ENCODE results near the gene REL.

Gene REL

DNA sequence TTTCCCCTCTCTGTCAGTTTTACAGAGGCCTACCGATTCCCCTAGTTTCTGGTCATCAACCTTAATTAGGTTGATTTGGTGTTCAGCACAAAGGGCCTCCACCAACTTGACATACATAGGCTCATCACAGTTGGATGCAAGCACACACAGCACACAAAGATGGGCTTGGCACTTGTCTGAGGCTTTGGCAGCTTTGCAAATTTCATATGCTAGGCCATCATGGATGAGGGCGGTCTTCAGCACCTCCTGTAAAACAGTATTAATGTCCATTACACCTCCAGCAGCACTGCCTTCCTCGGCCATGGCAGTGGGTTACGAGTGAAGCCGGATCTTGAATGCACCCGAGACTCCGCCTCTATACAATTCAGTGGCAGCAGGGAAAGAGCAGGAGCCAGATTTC, 56.9 kb downstream of the REL start:
- TF ChIP-seq, protein P1, sequence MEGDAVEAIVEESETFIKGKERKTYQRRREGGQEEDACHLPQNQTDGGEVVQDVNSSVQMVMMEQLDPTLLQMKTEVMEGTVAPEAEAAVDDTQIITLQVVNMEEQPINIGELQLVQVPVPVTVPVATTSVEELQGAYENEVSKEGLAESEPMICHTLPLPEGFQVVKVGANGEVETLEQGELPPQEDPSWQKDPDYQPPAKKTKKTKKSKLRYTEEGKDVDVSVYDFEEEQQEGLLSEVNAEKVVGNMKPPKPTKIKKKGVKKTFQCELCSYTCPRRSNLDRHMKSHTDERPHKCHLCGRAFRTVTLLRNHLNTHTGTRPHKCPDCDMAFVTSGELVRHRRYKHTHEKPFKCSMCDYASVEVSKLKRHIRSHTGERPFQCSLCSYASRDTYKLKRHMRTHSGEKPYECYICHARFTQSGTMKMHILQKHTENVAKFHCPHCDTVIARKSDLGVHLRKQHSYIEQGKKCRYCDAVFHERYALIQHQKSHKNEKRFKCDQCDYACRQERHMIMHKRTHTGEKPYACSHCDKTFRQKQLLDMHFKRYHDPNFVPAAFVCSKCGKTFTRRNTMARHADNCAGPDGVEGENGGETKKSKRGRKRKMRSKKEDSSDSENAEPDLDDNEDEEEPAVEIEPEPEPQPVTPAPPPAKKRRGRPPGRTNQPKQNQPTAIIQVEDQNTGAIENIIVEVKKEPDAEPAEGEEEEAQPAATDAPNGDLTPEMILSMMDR (conservative IDR thresholded peaks at IDR 0.05; ENCODE audit: low read depth, low read length): no peak
- no peak overlapping the region for H3K4me3 ChIP-seq (ENCODE audit: low read length)
- no peak for DNase-seq (ENCODE audit: low read depth)

DNA sequence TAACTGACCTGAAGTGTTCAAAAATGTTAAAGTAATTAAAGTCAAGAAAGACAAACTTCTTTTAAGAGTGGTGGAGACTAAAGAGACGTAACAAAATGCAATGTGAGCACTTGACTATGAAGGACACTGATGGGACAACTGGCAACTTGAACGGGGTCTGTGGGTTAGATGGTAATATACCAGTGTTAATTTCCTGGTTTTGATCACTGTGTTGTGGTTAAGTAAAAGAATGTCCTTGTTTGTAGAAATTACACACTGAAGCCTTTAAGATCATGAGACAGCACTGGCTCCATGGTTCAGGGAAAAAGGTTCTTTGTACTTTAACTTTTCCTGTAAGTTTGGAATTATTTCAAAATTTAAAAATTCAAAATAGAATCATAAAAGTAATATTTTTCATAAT, 58.2 kb downstream of the REL start:
- no peak overlapping the region for H3K4me3 ChIP-seq (ENCODE audit: low read length)
- DNase-seq (ENCODE audit: low read depth): no peak
- TF ChIP-seq, protein P1 (conservative IDR thresholded peaks at IDR 0.05; ENCODE audit: low read depth, low read length): no peak

DNA sequence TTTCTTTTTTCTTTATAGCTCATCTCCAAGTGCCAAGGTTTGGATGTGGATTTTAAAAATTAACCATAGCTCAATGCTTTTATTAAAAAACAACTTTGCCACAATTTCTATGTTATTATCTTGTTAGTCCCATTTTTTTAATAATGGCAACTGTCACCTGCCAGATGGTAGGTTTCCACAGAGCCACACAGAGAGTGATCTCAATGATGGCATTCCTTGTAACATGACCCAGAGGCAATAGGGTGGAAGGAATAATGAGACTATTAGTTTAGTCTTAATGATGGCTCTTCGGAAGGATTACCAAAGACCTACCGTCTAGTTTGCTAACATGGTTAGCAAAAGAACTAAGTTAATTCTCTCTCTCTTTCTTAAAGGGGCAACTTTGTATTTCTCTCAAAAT, 64.0 kb downstream of the REL start:
- TF ChIP-seq, protein P1 (conservative IDR thresholded peaks at IDR 0.05; ENCODE audit: low read depth, low read length): no peak
- DNase-seq (ENCODE audit: low read depth): no peak
- no peak overlapping the region for H3K4me3 ChIP-seq (ENCODE audit: low read length)

DNA sequence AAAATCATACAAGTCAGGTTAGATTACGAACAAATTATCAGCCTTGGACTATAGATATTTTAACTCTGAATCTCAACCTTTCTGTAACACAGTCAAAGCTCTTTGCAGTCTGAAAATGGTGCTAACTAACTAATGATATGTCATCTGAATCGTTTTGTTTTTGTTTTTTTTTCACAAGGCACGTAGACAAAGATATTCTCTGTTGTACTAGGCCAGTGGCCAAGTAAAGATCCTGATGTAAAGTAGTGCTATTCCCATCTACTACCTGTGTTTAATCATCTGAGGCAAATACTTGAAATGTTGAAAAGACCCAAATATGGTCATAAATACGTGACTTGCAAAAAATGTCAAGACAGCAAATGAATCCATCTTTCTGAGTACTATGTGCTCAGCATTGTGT, 65.7 kb downstream of the REL start:
- DNase-seq (ENCODE audit: low read depth): no peak
- H3K4me3 ChIP-seq (ENCODE audit: low read length): no peak overlapping the region
- TF ChIP-seq, protein P1 (conservative IDR thresholded peaks at IDR 0.05; ENCODE audit: low read depth, low read length): no peak

DNA sequence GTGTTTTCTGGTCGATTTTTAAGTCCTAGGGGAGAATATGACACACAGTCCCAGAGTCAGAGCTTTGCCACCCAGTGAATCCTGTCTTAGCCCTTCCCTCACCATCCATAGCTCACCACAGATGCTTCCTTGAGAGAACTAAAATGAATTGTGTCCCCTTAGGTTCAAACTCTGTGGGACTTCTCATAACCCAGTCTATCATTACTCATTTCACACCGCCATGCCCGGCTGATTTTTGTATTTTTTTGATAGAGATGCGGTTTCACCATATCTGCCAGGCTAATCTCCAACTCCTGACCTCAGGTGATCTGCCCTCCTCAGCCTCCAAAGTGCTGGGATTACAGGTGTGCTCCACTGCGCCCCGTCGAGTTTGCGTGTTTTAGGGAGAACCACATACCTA, 66.8 kb downstream of the REL start:
- H3K4me3 ChIP-seq (ENCODE audit: low read length): no peak overlapping the region
- TF ChIP-seq, protein P1 (conservative IDR thresholded peaks at IDR 0.05; ENCODE audit: low read depth, low read length): no peak
- no peak for DNase-seq (ENCODE audit: low read depth)

DNA sequence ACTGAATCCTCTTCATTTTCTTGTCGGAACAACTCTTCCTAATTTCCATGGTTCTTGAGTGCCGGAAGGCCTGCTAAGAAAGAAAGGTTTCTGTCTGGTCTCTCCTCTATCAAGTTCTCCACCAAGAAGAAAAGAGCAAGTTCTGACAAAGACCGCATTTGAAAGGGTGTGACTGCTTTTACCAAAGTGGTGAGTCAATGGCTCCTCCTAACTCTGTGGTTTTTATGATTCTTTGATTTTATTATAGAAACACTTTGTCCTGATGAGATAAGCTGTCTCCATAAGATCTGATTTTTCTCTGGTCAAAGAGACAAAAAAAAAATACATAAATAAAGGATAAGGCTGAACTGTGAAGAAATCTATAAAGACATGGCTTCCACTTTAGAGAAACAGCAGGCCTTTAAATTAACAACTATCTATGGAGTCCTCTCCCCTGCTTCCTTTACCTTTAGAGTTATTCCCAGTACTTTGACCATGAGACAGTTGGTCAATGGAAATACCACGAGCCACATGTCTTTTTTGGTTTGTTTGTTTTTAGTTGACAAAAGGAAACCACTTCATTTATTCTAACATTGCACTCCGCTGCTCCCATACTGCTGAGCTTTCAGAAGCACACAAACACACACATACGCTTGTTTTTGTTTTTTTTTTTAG, 67.7 kb downstream of the REL start:
- no peak for DNase-seq (ENCODE audit: low read depth)
- TF ChIP-seq, protein P1 (conservative IDR thresholded peaks at IDR 0.05; ENCODE audit: low read depth, low read length): no peak
- no peak overlapping the region for H3K4me3 ChIP-seq (ENCODE audit: low read length)

DNA sequence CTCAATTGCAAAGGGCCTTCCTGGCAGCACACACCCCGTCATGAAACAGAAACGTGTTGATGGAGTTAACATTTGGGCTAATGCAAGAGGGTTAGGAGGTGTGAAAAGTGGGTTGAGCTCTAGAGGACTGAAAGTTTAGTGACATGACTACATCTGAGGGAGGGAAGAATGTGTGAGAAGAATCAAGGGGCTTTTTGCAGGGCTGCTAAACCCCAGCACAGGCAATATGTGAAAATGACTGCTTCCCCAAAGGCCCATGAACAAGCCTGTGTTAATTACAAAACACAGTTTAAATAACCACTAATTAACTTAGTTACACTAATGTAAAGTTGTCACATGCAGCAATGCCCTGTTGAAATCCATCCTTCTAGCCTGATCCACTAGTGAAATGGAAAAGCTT, 72.8 kb downstream of the REL start:
- H3K4me3 ChIP-seq (ENCODE audit: low read length): no peak overlapping the region
- TF ChIP-seq, protein P1 (conservative IDR thresholded peaks at IDR 0.05; ENCODE audit: low read depth, low read length): no peak
- no peak for DNase-seq (ENCODE audit: low read depth)
